ENCODE measurements around the gene PPP1R15B.
A peak's percentile ranks its signal among the peaks of the same experiment; 100 is the strongest.

PPP1R15B gene

DNA sequence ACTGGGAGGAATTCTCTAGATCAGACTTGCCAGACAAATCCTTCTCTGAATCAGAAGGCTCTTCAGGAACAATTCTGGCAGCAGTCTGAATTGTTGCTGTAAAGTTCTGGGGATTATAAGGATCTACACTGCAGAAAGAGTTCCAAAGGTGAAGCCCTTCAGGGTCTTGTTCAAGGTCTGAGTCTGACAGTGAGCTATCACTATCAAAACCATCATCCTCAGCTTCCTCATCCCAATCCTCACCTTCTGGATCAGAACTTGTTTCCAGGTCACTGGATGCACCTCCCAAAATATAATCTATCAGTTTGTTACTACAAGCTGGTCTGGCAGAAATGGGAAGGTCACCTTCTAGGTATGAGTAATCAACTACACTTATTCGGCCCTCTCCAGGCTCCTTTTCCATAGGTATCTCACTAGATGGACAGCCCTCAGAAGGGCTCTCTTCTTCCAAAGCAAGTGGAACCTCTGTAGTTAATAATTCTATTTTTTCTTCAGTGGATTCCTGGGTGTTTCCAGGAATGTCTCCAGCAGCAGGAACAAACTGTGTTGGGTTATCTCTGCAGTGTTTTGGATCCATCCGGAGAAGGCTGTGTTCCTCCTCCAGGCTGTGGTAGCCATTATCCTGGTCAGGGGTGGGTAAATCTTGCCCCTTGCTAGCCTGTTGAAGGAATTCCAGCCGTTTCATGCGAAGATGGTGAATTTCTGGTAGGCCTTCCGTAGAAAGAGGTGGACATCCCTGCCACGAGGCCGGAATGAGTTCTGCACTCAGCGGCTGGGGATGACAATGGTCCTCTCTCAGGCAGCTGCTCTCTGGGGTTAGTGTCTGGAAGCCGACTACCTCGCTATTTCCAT lies 1.6 kb downstream of the PPP1R15B start:
- Histone ChIP-seq H3K27ac (ENCODE audit: low read depth, low read length) (no peak overlapping the region; the same call in 1 of the 2 replicates), H3F3A (ENCODE audit: insufficient read depth) (peaks cover 13% of the 10 kb centered on the region; the same call in 1 of the 2 replicates), H3K4me3 (ENCODE audit: insufficient read depth, low read length, poor library complexity, severe bottlenecking) (peak overlapping the region; percentile 92), H4K20me1 (ENCODE audit: low read depth, low read length) (peaks cover 57% of the 10 kb centered on the region), H3K27me3 (ENCODE audit: low read length) (no peaks in the 10 kb centered on the region), H3K4me2 (ENCODE audit: low read depth, low read length, poor library complexity, severe bottlenecking) (peak overlapping the region; percentile 88), H3K9me2 (replicated peaks; ENCODE audit: insufficient read depth, low read length) (no peaks in the 10 kb centered on the region), H3K9ac (ENCODE audit: low read length) (peak overlapping the region; percentile 95), H3K9me3 (ENCODE audit: insufficient read depth, low read length) (no peaks in the 10 kb centered on the region), H3K36me3 (ENCODE audit: low read length) (peaks cover 41% of the 10 kb centered on the region), H2AFZ (ENCODE audit: low read depth, low read length, severe bottlenecking) (no peak overlapping the region), H3K79me2 (ENCODE audit: insufficient read depth, low read length) (peaks cover 66% of the 10 kb centered on the region)
- no peak for TF ChIP-seq EZH2phosphoT487 (conservative IDR thresholded peaks at IDR 0.05; ENCODE audit: low read length)
- TF ChIP-seq, protein P1, sequence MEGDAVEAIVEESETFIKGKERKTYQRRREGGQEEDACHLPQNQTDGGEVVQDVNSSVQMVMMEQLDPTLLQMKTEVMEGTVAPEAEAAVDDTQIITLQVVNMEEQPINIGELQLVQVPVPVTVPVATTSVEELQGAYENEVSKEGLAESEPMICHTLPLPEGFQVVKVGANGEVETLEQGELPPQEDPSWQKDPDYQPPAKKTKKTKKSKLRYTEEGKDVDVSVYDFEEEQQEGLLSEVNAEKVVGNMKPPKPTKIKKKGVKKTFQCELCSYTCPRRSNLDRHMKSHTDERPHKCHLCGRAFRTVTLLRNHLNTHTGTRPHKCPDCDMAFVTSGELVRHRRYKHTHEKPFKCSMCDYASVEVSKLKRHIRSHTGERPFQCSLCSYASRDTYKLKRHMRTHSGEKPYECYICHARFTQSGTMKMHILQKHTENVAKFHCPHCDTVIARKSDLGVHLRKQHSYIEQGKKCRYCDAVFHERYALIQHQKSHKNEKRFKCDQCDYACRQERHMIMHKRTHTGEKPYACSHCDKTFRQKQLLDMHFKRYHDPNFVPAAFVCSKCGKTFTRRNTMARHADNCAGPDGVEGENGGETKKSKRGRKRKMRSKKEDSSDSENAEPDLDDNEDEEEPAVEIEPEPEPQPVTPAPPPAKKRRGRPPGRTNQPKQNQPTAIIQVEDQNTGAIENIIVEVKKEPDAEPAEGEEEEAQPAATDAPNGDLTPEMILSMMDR (IDR thresholded peaks at IDR 0.05; ENCODE audit: insufficient read depth, low read length, poor library complexity, severe bottlenecking) = no peak

DNA sequence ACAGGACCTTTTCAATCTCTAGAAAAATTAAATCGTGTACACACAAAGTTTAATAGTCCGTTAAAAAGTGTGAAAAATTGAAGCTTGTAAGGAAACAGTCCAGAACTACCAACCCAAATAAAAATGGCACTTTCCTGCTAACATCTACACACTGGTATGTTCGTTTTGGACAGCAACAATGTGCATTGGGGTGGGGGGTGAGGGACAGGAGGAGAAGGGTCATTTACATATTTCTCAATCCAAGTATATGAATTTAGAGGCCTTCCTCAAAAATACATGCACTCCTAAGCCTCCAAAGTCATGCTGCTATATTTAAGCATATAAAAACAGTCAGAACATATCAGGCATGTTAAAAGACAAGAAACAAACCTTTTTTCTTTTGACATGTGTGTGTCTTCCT lies 2.5 kb downstream of the PPP1R15B start:
- Histone ChIP-seq H3K27me3 (ENCODE audit: low read length) (no peaks in the 10 kb centered on the region), H3K9me2 (replicated peaks; ENCODE audit: insufficient read depth, low read length) (no peaks in the 10 kb centered on the region), H3K36me3 (ENCODE audit: low read length) (peaks cover 50% of the 10 kb centered on the region), H3K27ac (ENCODE audit: low read depth, low read length) (no peak overlapping the region), H3F3A (ENCODE audit: insufficient read depth) (peaks cover 14% of the 10 kb centered on the region; the same call in 1 of the 2 replicates), H3K4me2 (ENCODE audit: low read depth, low read length, poor library complexity, severe bottlenecking) (peak overlapping the region; percentile 88), H3K9me3 (ENCODE audit: insufficient read depth, low read length) (no peaks in the 10 kb centered on the region), H4K20me1 (ENCODE audit: low read depth, low read length) (peaks cover 64% of the 10 kb centered on the region), H3K4me3 (ENCODE audit: insufficient read depth, low read length, poor library complexity, severe bottlenecking) (peak overlapping the region; percentile 92), H3K79me2 (ENCODE audit: insufficient read depth, low read length) (peaks cover 75% of the 10 kb centered on the region), H2AFZ (ENCODE audit: low read depth, low read length, severe bottlenecking) (no peak overlapping the region), H3K9ac (ENCODE audit: low read length) (peak overlapping the region; percentile 95)
- no peak for TF ChIP-seq EZH2phosphoT487 (conservative IDR thresholded peaks at IDR 0.05; ENCODE audit: low read length)
- TF ChIP-seq, protein P1 (IDR thresholded peaks at IDR 0.05; ENCODE audit: insufficient read depth, low read length, poor library complexity, severe bottlenecking) = no peak

DNA sequence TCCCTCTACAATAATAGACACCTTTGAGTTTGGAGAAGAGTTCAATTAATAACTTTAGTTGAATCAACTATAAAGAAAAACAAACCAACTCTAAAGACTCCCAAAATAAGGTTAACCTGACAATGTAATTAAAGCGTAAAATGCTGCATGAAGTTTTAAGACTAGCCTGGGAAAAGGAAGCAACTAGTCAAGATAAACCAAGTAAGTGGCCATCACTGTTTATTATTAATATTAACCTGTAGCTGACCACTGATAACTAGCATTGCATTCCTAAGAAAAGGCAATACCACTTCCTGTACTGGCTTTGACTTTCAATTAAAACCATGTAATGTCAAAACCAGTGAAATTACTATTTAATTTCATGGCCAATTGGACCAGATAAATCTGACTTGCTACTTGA lies 3.0 kb downstream of the PPP1R15B start:
- Histone ChIP-seq H4K20me1 (ENCODE audit: low read depth, low read length) (peaks cover 67% of the 10 kb centered on the region), H3K27ac (ENCODE audit: low read depth, low read length) (no peak overlapping the region), H3K9ac (ENCODE audit: low read length) (peak overlapping the region; percentile 95), H3K9me2 (replicated peaks; ENCODE audit: insufficient read depth, low read length) (no peaks in the 10 kb centered on the region), H3K4me3 (ENCODE audit: insufficient read depth, low read length, poor library complexity, severe bottlenecking) (peak overlapping the region; percentile 92), H3K79me2 (ENCODE audit: insufficient read depth, low read length) (peaks cover 80% of the 10 kb centered on the region), H2AFZ (ENCODE audit: low read depth, low read length, severe bottlenecking) (no peak overlapping the region), H3K9me3 (ENCODE audit: insufficient read depth, low read length) (no peaks in the 10 kb centered on the region), H3K4me2 (ENCODE audit: low read depth, low read length, poor library complexity, severe bottlenecking) (peak overlapping the region; percentile 88), H3K36me3 (ENCODE audit: low read length) (peaks cover 54% of the 10 kb centered on the region), H3F3A (ENCODE audit: insufficient read depth) (peaks cover 18% of the 10 kb centered on the region; the same call in 1 of the 2 replicates), H3K27me3 (ENCODE audit: low read length) (no peaks in the 10 kb centered on the region)
- no peak for TF ChIP-seq EZH2phosphoT487 (conservative IDR thresholded peaks at IDR 0.05; ENCODE audit: low read length)
- TF ChIP-seq, protein P1 (IDR thresholded peaks at IDR 0.05; ENCODE audit: insufficient read depth, low read length, poor library complexity, severe bottlenecking) = no peak

All from SU-DHL-6 (cell line).